Keratinocyte (primary cell): ENCODE results near the gene TTN. TPM values are rescaled to one million over a fixed set of nuclear protein-coding genes. Genes with fewer than 3 reads are reported as not detected.
A peak's percentile ranks its signal among the peaks of the same experiment; 100 is the strongest.

Experiments used
- DNase-seq: peaks from one replicate; pipeline ENCODE4 v3.0.0-alpha.2; 2011; ENCODE audit warnings: low read depth, missing footprints, low spot score
- FAIRE-seq: peaks from 2 replicates; lab custom pipeline; 2011; peaks lifted over from hg19 to GRCh38; lab: Jason Lieb, UNC
- H2AFZ ChIP-seq: 2 replicates; pipeline ENCODE4 v1.6.0; 2012; ENCODE audit warnings: low read length, control low read depth, inconsistent platforms; ENCODE audit not compliant: control insufficient read depth
- H3K27ac ChIP-seq: 2 replicates; pipeline ENCODE4 v1.5.1; 2011; ENCODE audit warnings: low read length; ENCODE audit not compliant: control insufficient read depth, insufficient read depth
- H3K27me3 ChIP-seq: 3 replicates; pipeline ENCODE4 v1.6.0; 2011; ENCODE audit warnings: low read length; ENCODE audit not compliant: control insufficient read depth, insufficient read depth; ENCODE audit errors: extremely low read depth
- H3K36me3 ChIP-seq, 2 experiments: 2 replicates in 1 of 2; 3 replicates in 1 of 2; pipeline ENCODE4 v1.5.1; 2011; ENCODE audit warnings: low read length in 2 of 2, mild to moderate bottlenecking in 1 of 2; ENCODE audit not compliant: control insufficient read depth in 2 of 2, insufficient read depth in 2 of 2; ENCODE audit errors: extremely low read depth in 1 of 2
- H3K4me1 ChIP-seq: 3 replicates; pipeline ENCODE4 v1.5.1; 2011; ENCODE audit warnings: low read length; ENCODE audit not compliant: control insufficient read depth, insufficient read depth; ENCODE audit errors: extremely low read depth
- H3K4me2 ChIP-seq: 3 replicates; pipeline ENCODE4 v1.6.0; 2011; ENCODE audit warnings: low read depth, low read length; ENCODE audit not compliant: control insufficient read depth, insufficient read depth; ENCODE audit errors: extremely low read depth
- H3K4me3 ChIP-seq, 3 experiments: fragments of 200-600 bp in 1 of 3; sonication (generic) in 1 of 3; 2 replicates in 2 of 3; 3 replicates in 1 of 3; pipeline ENCODE4 v1.5.1; 2011 to 2016; ENCODE audit warnings: low read length in 3 of 3, mild to moderate bottlenecking in 3 of 3, control low read depth in 2 of 3, inconsistent platforms in 1 of 3, low read depth in 1 of 3, mixed read lengths in 1 of 3, mixed run types in 1 of 3, moderate library complexity in 1 of 3; ENCODE audit not compliant: control insufficient read depth in 2 of 3, insufficient read depth in 2 of 3; ENCODE audit errors: extremely low read depth in 1 of 3
- H3K79me2 ChIP-seq: 2 replicates; pipeline ENCODE4 v1.6.0; 2012; ENCODE audit warnings: low read length; ENCODE audit not compliant: control insufficient read depth, insufficient read depth
- H3K9ac ChIP-seq: 3 replicates; pipeline ENCODE4 v1.6.0; 2011; ENCODE audit warnings: low read length; ENCODE audit not compliant: control insufficient read depth, insufficient read depth; ENCODE audit errors: extremely low read depth
- H3K9me1 ChIP-seq: 3 replicates; pipeline ENCODE4 v1.6.0; 2011; ENCODE audit warnings: low read length; ENCODE audit not compliant: control insufficient read depth, insufficient read depth; ENCODE audit errors: extremely low read depth
- H3K9me3 ChIP-seq: 2 replicates; pipeline ENCODE4 v1.5.1; 2012; ENCODE audit warnings: low read depth, low read length; ENCODE audit not compliant: control insufficient read depth
- H4K20me1 ChIP-seq: 3 replicates; pipeline ENCODE4 v1.6.0; 2011; ENCODE audit warnings: low read length; ENCODE audit not compliant: control insufficient read depth, insufficient read depth; ENCODE audit errors: extremely low read depth
- CTCF ChIP-seq, 3 experiments: IDR thresholded peaks in 1 of 3; conservative IDR thresholded peaks in 1 of 3; optimal IDR thresholded peaks in 1 of 3; 2 replicates in 2 of 3; 3 replicates in 1 of 3; pipeline versions ENCODE3 to v1.5.1; 2011; ENCODE audit warnings: low read length in 3 of 3, mild to moderate bottlenecking in 3 of 3, moderate library complexity in 2 of 3, control low read depth in 1 of 3, inconsistent platforms in 1 of 3; ENCODE audit not compliant: insufficient read depth in 2 of 3; ENCODE audit errors: extremely low read depth in 1 of 3
- EZH2 ChIP-seq: IDR thresholded peaks from one replicate; pipeline ENCODE4 v1.6.1; 2012; ENCODE audit warnings: inconsistent platforms, mild to moderate bottlenecking, low read length, moderate library complexity
- dilution Hi-C: fragments of 300-500 bp; cut with MboI; formaldehyde crosslinking; loops from one replicate; pipeline ENCODE4 v1.7.0; 2020; ENCODE audit warnings: low sequenced_read_pairs; ENCODE audit not compliant: extremely low pct_ligation_motif_present
- polyA plus RNA-seq, 5 experiments: library from polyadenylated mRNA; depleted of rRNA in 3 of 5; stranded (reverse) in 3 of 5; stranded (forward) in 1 of 5; unstranded in 1 of 5; fragments of >200 nt; gene quantifications; 1 replicate in 1 of 5; 2 replicates in 3 of 5; 3 replicates in 1 of 5; pipeline versions ENCODE4 v1.2.1 to v1.2.3, GENCODE V29; 2011 to 2012; ENCODE audit warnings: missing spikeins in 2 of 5, low read depth in 1 of 5, low replicate concordance in 1 of 5

TTN gene
- polyA plus RNA-seq, 1 donor (not counting 4 experiments of a cell fraction or from before 2014, with no cell fraction given), result 0.01 TPM

GRCh38 chr2:178799305-178799704 is 7.9 kb downstream of the TTN start:
- no peak overlapping the region for H2AFZ ChIP-seq
- no peak overlapping the region for H3K27ac ChIP-seq
- no peaks in the 10 kb centered on the region for H4K20me1 ChIP-seq
- dilution Hi-C loops, result no loop called here
- no peaks in the 10 kb centered on the region for H3K9me1 ChIP-seq
- H3K9ac ChIP-seq, result no peak overlapping the region
- no peak for FAIRE-seq
- H3K4me2 ChIP-seq, result no peak overlapping the region
- no peak for DNase-seq
- no peaks in the 10 kb centered on the region for H3K79me2 ChIP-seq
- H3K9me3 ChIP-seq, result no peaks in the 10 kb centered on the region
- no peak overlapping the region for H3K4me3 ChIP-seq
- H3K36me3 ChIP-seq, result no peaks in the 10 kb centered on the region
- no peak for TF ChIP-seq EZH2
- TF ChIP-seq CTCF (optimal IDR thresholded peaks at IDR 0.05 in 1 of 3, IDR thresholded peaks at IDR 0.05 in 1 of 3, conservative IDR thresholded peaks at IDR 0.05 in 1 of 3; ENCODE audit: extremely low read depth in 1 of 3, insufficient read depth in 2 of 3, low read length in 3 of 3), result no peak
- peaks cover 3% of the 10 kb centered on the region for H3K27me3 ChIP-seq
- H3K4me1 ChIP-seq, result no peaks in the 10 kb centered on the region

DNA sequence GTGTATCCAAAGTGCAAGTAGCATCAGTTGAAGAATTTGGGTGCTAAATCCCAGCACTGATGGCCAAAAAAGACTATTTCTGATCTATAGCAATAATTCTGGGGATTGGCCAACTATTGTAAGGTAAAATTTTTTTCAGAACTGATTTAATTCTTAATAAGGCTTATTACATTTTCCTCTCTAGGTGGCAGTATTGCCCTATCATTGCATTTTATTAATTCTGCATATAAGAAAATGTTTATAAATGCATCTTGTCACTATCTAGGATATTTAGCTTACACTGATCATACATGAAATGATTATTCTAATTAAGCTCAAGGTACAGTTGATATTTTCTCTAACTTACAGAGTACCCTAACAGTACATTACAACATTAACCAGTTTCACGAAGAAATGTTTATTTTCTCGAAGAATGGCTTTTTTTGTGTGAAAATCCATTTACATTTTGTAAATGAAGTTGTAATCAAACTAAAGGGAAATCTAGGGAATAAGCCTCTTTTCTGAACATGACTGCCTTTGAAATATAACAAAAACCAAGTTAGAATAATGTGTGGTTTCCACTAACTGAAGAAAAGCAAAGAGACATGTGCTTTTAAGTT is 11.0 kb downstream of the TTN start:
- Histone ChIP-seq H3K4me3 (no peak overlapping the region), H2AFZ (no peak overlapping the region), H3K9ac (no peak overlapping the region), H3K4me2 (no peak overlapping the region), H4K20me1 (no peaks in the 10 kb centered on the region), H3K79me2 (no peaks in the 10 kb centered on the region), H3K4me1 (no peaks in the 10 kb centered on the region), H3K27ac (no peak overlapping the region), H3K9me1 (no peaks in the 10 kb centered on the region), H3K27me3 (peaks cover 3% of the 10 kb centered on the region), H3K9me3 (no peaks in the 10 kb centered on the region), H3K36me3 (no peaks in the 10 kb centered on the region)
- peak in 2 of 3 experiments; percentile 12 to 32 for TF ChIP-seq CTCF (optimal IDR thresholded peaks at IDR 0.05 in 1 of 3, IDR thresholded peaks at IDR 0.05 in 1 of 3, conservative IDR thresholded peaks at IDR 0.05 in 1 of 3; ENCODE audit: extremely low read depth in 1 of 3, insufficient read depth in 2 of 3, low read length in 3 of 3)
- no peak for TF ChIP-seq EZH2
- DNase-seq (no peak), FAIRE-seq (no peak)
- dilution Hi-C loops, result no loop called here
